ENCODE measurements around the gene TRIM22.

The TRIM22 gene

GRCh38 chr11:5749836-5750235 lies 60.2 kb downstream of the TRIM22 start:
- H3K27me3 ChIP-seq (ENCODE audit: control insufficient read depth, insufficient read depth, low read length), result no peaks in the 10 kb centered on the region
- no peak overlapping the region for H3K9ac ChIP-seq (ENCODE audit: low read length)
- no peak overlapping the region for H3K4me3 ChIP-seq (ENCODE audit: low read depth, low read length)
- no peak overlapping the region for H3K27ac ChIP-seq (ENCODE audit: low read depth, low read length)
- H3K9me3 ChIP-seq (ENCODE audit: control insufficient read depth, insufficient read depth, low read depth, low read length), result no peaks in the 10 kb centered on the region
- no peaks in the 10 kb centered on the region for H3K36me3 ChIP-seq (ENCODE audit: control insufficient read depth, insufficient read depth, low read length)
- H3K4me1 ChIP-seq (ENCODE audit: control insufficient read depth, insufficient read depth, low read length), result no peaks in the 10 kb centered on the region

DNA sequence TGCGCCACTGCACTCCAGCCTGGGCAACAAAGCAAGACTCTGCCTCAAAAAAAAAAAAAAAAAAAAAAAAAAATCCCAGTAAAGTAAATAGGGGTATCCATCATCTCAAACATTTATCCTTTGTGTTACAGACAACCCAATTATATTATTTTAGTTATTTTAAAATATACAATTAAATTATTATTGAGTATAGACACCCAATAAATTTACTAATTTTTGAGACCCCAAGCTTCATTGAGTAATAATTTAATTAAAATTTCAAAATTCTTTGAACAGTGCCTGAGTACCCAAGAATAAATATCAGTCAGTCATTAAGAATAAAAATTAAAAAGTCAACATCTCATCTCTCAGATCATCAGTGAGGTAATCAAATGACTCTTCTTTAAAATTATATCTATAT lies 64.4 kb downstream of the TRIM22 start, which contains the start of gene OR52N4:
TSS of gene OR52N4 (plus strand) at position 301 of the 400 bp plus-strand sequence. CDS start 498 bp downstream, outside the sequence.
- Histone ChIP-seq H3K36me3 (ENCODE audit: control insufficient read depth, insufficient read depth, low read length) (no peaks in the 10 kb centered on the region), H3K27me3 (ENCODE audit: control insufficient read depth, insufficient read depth, low read length) (no peaks in the 10 kb centered on the region), H3K27ac (ENCODE audit: low read depth, low read length) (no peak within 1 kb of the TSS), H3K9ac (ENCODE audit: low read length) (no peak within 1 kb of the TSS), H3K4me3 (ENCODE audit: low read depth, low read length) (no peak within 1 kb of the TSS), H3K4me1 (ENCODE audit: control insufficient read depth, insufficient read depth, low read length) (no peaks in the 10 kb centered on the region), H3K9me3 (ENCODE audit: control insufficient read depth, insufficient read depth, low read depth, low read length) (no peaks in the 10 kb centered on the region)

Data from HUES6 (cell line).